Right cardiac atrium (tissue), 5 donors: Measurements from ENCODE around the gene EPB41L4A. TPM values are rescaled to one million over a fixed set of nuclear protein-coding genes. Genes with fewer than 3 reads are reported as not detected.

ENCODE experiments used
- ATAC-seq, 2 donors: fragments of 200-7000 bp; cut with Tn5 transposase; one replicate each; pipeline versions ENCODE4 v1.8.0 to v1.9.1; 2020; ENCODE audit warnings: moderate library complexity in 2 of 2, mild to moderate bottlenecking in 1 of 2
- DNase-seq, 3 donors: peaks; one replicate each; pipeline ENCODE4 v3.0.0-alpha.2; 2020
- H3K27ac ChIP-seq: one replicate; pipeline ENCODE4 v1.5.1; 2013; ENCODE audit warnings: mild to moderate bottlenecking, low read length, control low read depth, moderate library complexity
- H3K27me3 ChIP-seq: one replicate; pipeline ENCODE4 v1.6.1; 2013; ENCODE audit not compliant: control insufficient read depth, insufficient read depth
- H3K4me1 ChIP-seq: one replicate; pipeline ENCODE4 v1.6.1; 2013; ENCODE audit warnings: low read length; ENCODE audit not compliant: control insufficient read depth, insufficient read depth
- H3K4me3 ChIP-seq: one replicate; pipeline ENCODE4 v1.5.1; 2013; ENCODE audit warnings: low read length, control low read depth
- H3K9me3 ChIP-seq: one replicate; pipeline ENCODE4 v1.6.1; 2013; ENCODE audit warnings: low read length; ENCODE audit not compliant: control insufficient read depth
- WGBS: extraction: QIAGEN DNeasy Blood & Tissue Kit; methylation state at CpG from one replicate; pipeline ENCODE4 v1.1.7; 2013; 5-methylcytosine and 5-hydroxymethylcytosine counted together
- intact Hi-C, 4 donors: fragments of 100-400 bp; cut with DNase I; formaldehyde crosslinking; loops; one replicate each; pipeline versions ENCODE4 v1.11.0 to v1.14.0; 2022 to 2023
- polyA plus RNA-seq: library from polyadenylated mRNA; stranded (reverse); fragments of 200-250 nt; gene quantifications from one replicate; pipeline ENCODE4 v1.2.3, GENCODE V29; 2013
- total RNA-seq, 4 donors: library from RNA; stranded (reverse); fragmentation: NEBNext Ultra II Directional; extraction: Animal tissue kit (Norgen Biotek cat#: 25700); gene quantifications; one replicate each; pipeline ENCODE4 v1.2.1, GENCODE V29; 2021
- donor health status: healthy with polysubstance abuse.
- donor health status: DM: no; HTN: yes; CAD: no.
- donor health status: DM: no; HTN: no; CAD: no.
- donor health status: DM: no; HTN: yes; CAD: no; lungs with severe emphysema.
- donor health status: DM: yes; HTN: yes; CAD: no.

Gene EPB41L4A
- total and polyA plus RNA-seq, 5 donors: 9.2 to 43.7 (median 27.2) TPM

DNA sequence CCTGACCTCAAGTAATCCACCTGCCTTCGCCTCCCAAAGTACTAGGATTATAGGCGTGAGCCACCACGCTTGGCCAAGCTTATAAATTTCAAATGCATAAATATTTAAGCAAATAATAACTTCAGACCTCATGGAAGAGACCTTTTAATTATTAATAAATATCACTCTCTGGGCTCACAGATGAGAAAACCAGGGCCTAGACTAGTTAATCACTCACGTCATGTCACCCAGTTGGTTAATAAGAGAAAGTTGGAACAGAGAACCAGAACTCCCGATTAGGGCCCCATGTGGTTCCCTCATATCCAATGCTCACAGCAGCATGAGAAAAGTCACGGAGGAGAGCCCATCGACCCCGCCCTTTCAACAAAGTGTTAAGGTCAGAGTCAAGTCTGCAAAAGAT lies 79.3 kb downstream of the EPB41L4A start:
- intact Hi-C loops: loop anchor here in 1 of 4 donors (10.0 kb wide), 1 partner anchor 75 kb away; the partner anchor contains the start of gene EPB41L4A
- Histone ChIP-seq H3K4me3 (no peak overlapping the region), H3K27ac (peak overlapping the region; percentile 23), H3K9me3 (no peaks in the 10 kb centered on the region), H3K27me3 (no peaks in the 10 kb centered on the region), H3K4me1 (peaks cover 17% of the 10 kb centered on the region)
- ATAC-seq (no peak), DNase-seq (no peak)
- WGBS: 78% methylated on average over 8 of the region's 8 CpGs

DNA sequence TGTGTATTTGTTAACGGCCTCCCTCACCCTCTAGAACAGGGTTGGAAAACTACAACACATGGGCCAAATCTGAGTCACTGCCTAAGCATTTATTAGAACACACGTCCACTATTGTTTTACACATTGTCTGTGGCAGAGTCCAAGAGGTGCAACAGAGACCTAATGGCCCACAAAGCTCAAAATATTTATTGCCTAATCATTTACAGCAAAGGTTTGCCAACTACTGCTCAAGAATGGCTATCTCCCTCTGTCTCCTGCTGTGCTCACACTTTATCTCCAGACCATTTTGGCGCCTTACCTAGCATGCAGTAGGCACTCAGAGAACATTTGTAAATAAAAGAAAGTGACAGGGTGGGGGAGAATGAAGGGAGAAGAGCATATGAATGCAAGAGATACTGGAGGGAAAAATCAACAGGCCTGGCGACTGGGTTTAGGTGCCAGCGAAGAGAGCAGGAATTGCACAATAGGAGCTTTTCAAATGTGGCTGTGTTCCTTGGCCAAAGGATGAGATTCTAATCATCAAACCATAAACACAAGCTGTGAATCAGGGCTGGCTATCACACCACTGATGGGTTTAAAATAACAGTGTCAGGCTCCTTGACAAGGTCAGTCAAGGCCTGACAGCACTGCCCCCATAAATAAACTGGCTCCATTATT lies 80.3 kb downstream of the EPB41L4A start:
- WGBS: 48% methylated on average over 5 of the region's 5 CpGs
- peaks cover 18% of the 10 kb centered on the region for H3K4me1 ChIP-seq
- intact Hi-C loops: no loop called here

DNA sequence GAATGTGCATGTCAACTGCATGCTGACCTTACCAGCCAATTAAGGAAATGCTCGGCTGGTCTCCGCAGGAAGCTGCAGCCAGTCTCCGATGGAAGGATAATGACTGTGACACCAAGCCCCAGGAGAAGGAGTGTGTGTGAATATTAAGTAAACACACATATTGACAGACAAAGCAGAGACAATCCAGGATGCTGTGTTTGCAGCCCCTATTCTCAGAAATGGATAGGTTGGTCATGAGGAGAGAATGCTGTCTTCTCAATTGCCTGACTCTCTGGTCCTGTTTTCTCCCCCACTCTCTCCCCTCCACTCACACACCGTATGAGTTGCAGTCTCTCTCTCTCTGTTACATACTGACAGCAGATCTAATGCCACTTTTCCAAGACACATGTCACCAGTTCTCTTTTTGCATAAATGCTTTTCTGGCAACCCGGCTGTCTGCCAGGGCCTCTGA lies 85.7 kb downstream of the EPB41L4A start:
- intact Hi-C loops: no loop called here
- Histone ChIP-seq H3K9me3 (no peaks in the 10 kb centered on the region), H3K4me3 (peak overlapping the region; percentile 31), H3K4me1 (peaks cover 27% of the 10 kb centered on the region), H3K27me3 (no peaks in the 10 kb centered on the region), H3K27ac (peak overlapping the region; percentile 56)
- ATAC-seq (peak; percentile 13 to 27), DNase-seq (no peak)
- WGBS: 26% methylated on average over 5 of the region's 5 CpGs

More for the DNA sequence above, 80.3 kb downstream of the EPB41L4A start:
- Histone ChIP-seq H3K27me3 (no peaks in the 10 kb centered on the region), H3K9me3 (no peaks in the 10 kb centered on the region), H3K27ac (peak overlapping the region; percentile 97), H3K4me3 (no peak overlapping the region)
- ATAC-seq: peak; percentile 81 to 92
- DNase-seq: no peak

DNA sequence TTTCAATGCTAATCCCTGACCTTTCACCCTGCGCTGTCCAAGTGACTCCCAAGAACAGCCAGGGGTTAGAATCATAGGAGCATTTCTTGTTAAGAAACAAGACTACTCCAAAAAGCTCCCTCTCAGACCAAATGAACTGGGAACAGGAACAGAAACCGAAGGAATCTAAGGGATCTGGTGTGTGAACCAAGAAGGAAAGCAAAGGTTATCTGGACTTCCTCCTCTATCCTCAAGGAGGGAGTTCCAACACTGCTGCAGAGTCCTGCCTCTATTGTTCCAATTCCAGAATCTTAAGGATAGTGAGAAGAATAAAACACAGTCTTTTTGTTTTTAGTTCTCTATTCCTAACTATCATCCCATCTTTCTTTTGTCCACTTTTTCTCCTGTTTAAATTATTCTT lies 87.2 kb downstream of the EPB41L4A start:
- intact Hi-C loops: no loop called here
- Histone ChIP-seq H3K27me3 (no peaks in the 10 kb centered on the region), H3K27ac (peak overlapping the region; percentile 46), H3K9me3 (no peaks in the 10 kb centered on the region), H3K4me3 (no peak overlapping the region), H3K4me1 (peaks cover 25% of the 10 kb centered on the region)
- ATAC-seq: peak; percentile 27 to 53
- DNase-seq: no peak
- 67% methylated on average over 2 of the region's 2 CpGs for WGBS

DNA sequence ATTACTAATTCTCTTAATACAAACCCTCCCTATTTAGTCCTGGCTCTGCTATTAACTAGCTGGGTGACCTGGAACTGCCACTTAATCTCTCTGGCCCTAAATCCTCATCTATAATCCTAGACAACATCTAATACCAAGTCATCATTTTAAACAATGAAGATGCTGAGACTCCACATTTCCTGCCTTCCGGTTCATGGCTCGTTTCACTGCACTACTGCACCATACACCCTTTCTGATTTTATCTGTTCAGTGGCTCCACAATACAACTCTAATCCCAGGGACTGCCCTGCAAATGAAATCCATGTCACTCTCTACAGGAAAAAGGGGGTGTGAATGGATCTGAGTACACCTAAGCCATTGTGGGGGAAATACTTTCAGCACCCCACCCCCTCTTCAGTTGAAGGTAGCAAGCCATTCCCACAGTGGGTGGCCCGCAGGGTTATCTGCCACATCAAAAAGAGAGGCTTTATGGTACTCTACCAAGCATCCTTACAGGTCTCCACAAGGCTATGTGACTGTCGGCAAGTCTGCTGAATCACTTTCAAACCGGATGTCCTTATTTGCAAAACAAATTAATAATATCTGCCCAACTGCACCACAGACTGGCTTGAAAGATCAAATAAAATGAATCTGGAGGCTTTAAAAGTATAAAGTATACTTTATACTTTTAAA lies 89.5 kb downstream of the EPB41L4A start:
- Histone ChIP-seq H3K27ac (peak overlapping the region; percentile 27), H3K27me3 (no peaks in the 10 kb centered on the region), H3K4me1 (peaks cover 19% of the 10 kb centered on the region), H3K4me3 (no peak overlapping the region), H3K9me3 (no peaks in the 10 kb centered on the region)
- peak in 1 of 2 donors; percentile 30 for ATAC-seq
- intact Hi-C loops: no loop called here
- no peak for DNase-seq
- WGBS: 37% methylated on average over 5 of the region's 5 CpGs

- DNase-seq (no peak), ATAC-seq (no peak)
- intact Hi-C loops: no loop called here
- Histone ChIP-seq H3K4me1 (peaks cover 9% of the 10 kb centered on the region), H3K4me3 (no peak overlapping the region), H3K9me3 (no peaks in the 10 kb centered on the region), H3K27me3 (no peaks in the 10 kb centered on the region), H3K27ac (no peak overlapping the region)
These were observed 95.9 kb downstream of the EPB41L4A start for GRCh38 chr5:112323166-112323565.

DNA sequence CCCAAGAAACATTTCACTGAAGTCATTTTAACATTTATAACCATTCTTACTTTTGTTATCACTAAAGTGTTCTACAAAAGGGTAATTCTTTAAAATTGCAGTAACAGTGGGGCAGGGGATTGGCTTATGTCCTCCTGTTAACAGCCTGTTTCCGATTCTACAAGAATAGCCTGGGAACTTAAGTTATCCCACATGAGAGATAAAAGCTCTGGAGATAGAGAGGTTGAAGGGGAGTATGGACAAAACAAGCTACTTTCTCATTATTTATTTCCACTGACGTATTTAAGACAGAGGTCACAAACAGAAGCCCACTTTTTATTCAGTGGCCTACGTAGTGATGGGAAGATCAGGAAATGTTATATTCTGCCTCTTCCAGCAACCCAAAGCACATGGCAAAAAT lies 98.7 kb downstream of the EPB41L4A start:
- no peak for DNase-seq
- 37% methylated on average over 3 of the region's 3 CpGs for WGBS
- H3K9me3 ChIP-seq: no peaks in the 10 kb centered on the region
- no peak overlapping the region for H3K27ac ChIP-seq
- no peak overlapping the region for H3K4me3 ChIP-seq
- peak in 1 of 2 donors; percentile 73 for ATAC-seq
- peaks cover 11% of the 10 kb centered on the region for H3K4me1 ChIP-seq
- no peaks in the 10 kb centered on the region for H3K27me3 ChIP-seq
- intact Hi-C loops: no loop called here

- ATAC-seq (no peak), DNase-seq (no peak)
- H3K4me1 ChIP-seq: peaks cover 11% of the 10 kb centered on the region
- intact Hi-C loops: no loop called here
- H3K27ac ChIP-seq: no peak overlapping the region
- H3K4me3 ChIP-seq: no peak overlapping the region
- WGBS: 51% methylated on average over 2 of the region's 2 CpGs
- H3K9me3 ChIP-seq: no peaks in the 10 kb centered on the region
- H3K27me3 ChIP-seq: no peaks in the 10 kb centered on the region
These were observed 100.7 kb downstream of the EPB41L4A start for GRCh38 chr5:112318346-112318745.

DNA sequence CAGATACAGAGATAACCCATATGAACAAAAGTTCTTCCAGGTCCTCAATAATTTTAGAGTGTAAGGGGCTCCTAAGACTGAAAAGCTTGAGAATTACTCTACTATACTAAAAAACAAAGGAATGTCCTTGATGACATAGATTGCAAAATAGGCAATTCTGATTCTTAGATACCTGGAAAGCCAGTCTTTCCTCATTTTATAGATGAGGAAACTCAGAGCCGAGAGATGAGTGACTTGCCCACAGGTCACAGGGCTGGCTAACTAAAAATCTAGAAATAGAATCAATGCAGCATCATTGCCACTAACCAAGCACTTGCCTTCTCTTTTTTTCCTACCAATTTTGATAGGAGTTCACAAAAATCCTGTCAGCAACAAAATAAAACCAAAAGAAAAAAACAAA lies 101.2 kb downstream of the EPB41L4A start:
- Histone ChIP-seq H3K27ac (no peak overlapping the region), H3K27me3 (no peaks in the 10 kb centered on the region), H3K4me3 (no peak overlapping the region), H3K4me1 (peaks cover 11% of the 10 kb centered on the region), H3K9me3 (no peaks in the 10 kb centered on the region)
- WGBS: 93% methylated on average over 1 of the region's 1 CpG
- intact Hi-C loops: no loop called here
- ATAC-seq (no peak), DNase-seq (no peak)

- ATAC-seq (peak in 1 of 2 donors; percentile 24), DNase-seq (no peak)
- Histone ChIP-seq H3K27me3 (no peaks in the 10 kb centered on the region), H3K4me3 (no peak overlapping the region), H3K27ac (no peak overlapping the region), H3K4me1 (peaks cover 9% of the 10 kb centered on the region), H3K9me3 (no peaks in the 10 kb centered on the region)
- intact Hi-C loops: no loop called here
- 69% methylated on average over 2 of the region's 2 CpGs for WGBS
These were observed 102.3 kb downstream of the EPB41L4A start for GRCh38 chr5:112316731-112317130.

GRCh38 chr5:112316006-112316405 lies 103.1 kb downstream of the EPB41L4A start:
- ATAC-seq (no peak), DNase-seq (no peak)
- H3K9me3 ChIP-seq: no peaks in the 10 kb centered on the region
- no peak overlapping the region for H3K27ac ChIP-seq
- H3K27me3 ChIP-seq: no peaks in the 10 kb centered on the region
- intact Hi-C loops: no loop called here
- H3K4me1 ChIP-seq: peaks cover 9% of the 10 kb centered on the region
- whole genome bisulfite sequencing: 53% methylated on average over 2 of the region's 2 CpGs
- no peak overlapping the region for H3K4me3 ChIP-seq
